ENCODE data around the gene RANBP1. TPM values are rescaled to one million over a fixed set of nuclear protein-coding genes. Genes with fewer than 3 reads are reported as not detected.
"Not testable (repeated sequence)": the region's sequence is repeated elsewhere in the genome, so short reads cannot be mapped to it uniquely, and the experiment has no call there.

RANBP1 gene
- 233 and 242 TPM in 2 replicates for total RNA-seq

DNA sequence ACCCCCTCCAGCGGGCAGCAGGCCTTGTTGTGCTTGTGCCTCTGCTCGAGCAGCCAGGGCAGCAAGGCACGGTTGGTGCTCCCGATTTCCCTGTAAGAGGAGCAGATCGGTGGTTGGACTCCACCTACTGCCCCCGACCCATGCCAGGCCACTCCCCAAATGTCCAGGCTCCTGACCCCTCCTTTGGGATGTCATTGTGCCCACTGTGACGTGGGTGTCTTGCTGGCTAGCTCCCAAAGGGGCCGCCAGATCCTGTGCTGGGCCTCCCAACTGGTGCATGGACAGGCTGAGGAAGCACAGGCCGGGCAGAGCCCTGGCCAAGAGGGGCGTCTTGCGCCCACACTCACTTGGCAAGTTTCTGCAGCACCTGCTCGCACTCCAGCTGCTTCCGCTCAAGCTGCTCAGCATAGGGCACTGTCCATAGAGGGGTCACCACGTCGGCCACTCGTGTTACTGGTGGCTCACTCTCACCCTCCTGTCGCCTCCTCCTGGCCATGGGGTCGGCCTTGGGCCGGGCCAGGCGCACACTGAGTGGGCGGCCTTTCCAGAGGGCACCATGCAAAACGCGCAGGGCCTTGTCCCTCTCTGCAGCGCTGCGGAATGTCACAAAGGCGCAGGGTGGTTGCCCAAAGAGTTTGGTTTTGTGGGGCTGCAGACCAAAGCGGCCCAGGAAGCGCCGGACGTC, at the start of gene RANBP1:
Gene RANBP1 (plus strand): TSS at position 414 of the 685 bp plus-strand sequence. CDS start 81 bp downstream, at position 495.
- intact Hi-C loops (cut with micrococcal nuclease) = loop anchor here (2.0 to 5.0 kb wide), 4 partner anchors 261 to 994 kb away; partner anchors contain the start of genes DGCR2, GNB1L, MED15 and PI4KA

DNA sequence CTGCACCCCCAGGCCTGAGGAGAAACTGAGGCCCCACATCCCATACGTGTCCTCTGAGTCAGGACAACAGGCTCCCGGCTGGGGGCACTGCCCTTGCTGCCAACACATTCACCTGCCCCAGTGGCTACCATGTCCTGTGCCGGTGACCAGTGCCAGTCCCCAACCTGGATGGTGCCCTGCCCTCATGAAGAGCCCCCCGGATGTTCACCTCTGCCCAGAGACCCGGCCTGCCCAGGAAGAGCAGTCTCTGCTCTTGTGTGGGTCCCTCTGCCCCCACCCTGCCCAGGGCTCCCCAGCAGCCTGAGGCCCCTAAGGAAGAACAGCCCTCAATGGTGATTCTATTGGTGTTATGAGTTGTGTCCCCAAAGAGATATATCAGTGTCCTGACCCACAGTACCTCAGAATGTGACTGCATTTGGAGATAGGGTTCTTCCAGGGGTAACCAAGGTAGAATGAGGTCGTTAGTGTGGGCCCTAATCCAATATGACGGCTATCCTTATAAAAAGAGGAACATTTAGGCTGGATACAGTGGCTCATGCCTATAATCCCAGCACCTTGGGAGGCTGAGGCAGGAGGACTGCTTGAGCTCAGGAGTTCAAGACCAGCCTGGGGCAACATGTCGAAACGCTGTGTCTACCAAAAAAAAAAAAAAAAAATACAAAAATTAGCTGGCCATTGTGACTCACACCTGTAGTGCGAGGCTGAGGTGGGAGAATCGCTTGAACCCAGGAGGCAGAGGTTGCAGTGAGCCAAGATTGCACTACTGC, 49.1 kb upstream of the RANBP1 start:
- intact Hi-C loops (cut with micrococcal nuclease) = no loop called here

DNA sequence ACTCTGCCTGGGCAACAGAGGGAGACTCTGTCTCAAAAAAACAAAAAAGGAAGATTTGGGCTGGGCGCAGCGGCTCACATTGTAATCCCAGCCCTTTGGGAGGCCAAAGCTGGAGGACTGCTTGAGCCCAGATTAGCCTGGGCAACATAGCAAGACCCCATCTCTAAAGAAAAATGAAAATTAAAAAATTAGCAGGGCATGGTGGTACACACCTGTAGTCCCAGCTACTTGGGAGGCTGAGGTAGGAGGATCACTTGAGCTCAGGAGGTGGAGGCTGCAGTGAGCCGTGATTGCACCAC, 48.6 kb upstream of the RANBP1 start:
- intact Hi-C loops (cut with micrococcal nuclease) = not testable (repeated sequence)

DNA sequence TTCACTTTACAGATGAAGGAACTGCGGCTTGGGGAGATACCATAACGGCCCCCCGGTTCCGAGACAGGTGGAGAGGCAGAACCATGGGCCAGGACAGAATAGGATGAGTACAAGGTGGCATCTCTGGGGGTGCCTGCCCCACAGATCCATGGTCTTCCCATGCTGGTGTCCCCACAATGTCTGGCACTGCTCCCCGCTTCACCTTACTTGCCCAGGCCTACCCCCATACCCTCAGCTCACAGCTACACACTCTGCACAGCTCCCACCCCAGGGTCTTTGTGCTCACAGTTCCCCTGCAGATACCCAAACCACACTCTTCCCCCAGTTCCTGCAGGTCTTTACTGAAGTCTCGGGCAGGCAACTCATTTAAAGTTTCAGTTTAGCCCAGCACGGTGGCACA, 47.3 kb upstream of the RANBP1 start:
- intact Hi-C loops (cut with micrococcal nuclease) = no loop called here

DNA sequence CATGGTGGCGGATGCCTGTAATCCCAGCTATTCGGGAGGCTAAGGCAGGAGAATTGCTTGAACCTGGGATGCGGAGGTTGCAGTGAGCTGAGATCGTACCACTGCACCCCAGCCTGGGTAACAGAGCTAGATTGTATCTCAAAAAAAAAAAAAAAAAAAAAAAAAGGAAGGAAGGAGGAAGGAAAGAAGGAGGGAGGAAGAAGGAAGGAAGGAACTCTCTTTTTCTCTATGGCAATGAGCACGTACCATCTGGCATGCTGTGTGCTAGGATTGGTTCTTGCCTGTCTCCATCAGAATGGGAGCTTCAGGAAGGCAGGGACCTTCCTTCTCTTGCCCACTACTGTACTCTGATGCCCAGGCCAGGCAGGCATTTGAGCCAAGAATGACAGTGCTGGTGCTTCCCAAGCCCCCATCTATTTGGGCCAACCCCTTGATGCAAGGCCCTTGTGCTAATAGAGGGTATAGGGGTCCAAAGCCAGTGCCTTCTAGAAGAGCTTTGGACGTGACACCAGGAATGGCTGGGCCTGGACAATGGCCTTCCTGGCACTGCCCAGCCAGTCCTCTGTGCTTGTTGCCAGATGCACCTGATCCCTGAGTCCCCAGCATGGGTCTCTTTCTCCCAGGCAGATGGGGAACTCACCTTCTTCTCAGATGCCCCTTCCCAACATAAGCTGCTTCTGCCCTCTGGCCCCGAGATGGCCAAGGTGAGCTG, 46.4 kb upstream of the RANBP1 start:
- intact Hi-C loops (cut with micrococcal nuclease) = no loop called here

DNA sequence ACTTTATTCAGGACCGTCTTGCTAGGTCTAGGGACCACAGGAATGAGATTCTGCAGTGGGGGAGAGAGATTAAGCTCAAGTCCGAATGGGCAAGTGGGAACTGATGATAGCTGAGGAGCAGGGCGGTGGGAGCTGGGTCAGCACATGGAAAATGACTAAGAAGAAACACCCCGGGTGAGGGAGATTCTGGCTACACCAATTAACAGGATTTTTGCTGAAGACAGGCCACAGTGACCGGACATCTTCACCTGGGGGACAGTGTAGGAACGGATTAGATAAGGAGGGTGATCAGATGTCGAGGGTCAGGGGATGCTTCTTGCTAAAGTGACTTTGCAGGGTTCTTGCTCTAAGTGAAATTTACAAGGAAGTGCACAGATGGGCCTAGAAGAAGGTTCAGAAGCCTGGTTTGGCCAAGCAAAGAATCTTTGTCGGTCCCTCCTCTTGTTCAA, 44.4 kb upstream of the RANBP1 start:
- intact Hi-C loops (cut with micrococcal nuclease) = no loop called here

DNA sequence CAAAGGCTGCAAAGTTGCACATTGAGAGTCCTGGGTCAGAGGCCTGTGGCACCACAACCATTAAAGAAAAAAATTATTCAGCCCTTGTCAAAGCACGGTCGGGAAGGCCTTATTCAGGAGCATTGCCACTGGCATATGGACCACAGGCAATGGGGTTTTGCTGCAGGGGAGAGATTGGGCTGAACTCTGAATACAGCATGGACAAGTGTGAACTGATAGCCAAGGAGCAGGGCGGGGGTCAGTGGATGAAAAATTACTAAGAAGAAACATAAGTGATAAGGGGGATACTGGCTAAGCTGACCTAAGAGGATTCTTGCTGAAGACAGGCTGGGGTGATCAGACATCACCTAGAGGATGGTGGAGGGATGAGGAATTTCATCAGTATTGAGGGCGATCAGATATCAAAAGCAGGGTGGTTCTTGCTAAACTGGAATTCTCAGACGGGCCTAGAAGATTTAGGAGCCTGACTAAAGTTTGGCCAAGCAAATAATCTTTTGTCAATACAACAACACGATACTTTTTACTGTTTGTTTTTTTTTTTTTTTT, 39.2 kb upstream of the RANBP1 start:
- intact Hi-C loops (cut with micrococcal nuclease) = no loop called here

DNA sequence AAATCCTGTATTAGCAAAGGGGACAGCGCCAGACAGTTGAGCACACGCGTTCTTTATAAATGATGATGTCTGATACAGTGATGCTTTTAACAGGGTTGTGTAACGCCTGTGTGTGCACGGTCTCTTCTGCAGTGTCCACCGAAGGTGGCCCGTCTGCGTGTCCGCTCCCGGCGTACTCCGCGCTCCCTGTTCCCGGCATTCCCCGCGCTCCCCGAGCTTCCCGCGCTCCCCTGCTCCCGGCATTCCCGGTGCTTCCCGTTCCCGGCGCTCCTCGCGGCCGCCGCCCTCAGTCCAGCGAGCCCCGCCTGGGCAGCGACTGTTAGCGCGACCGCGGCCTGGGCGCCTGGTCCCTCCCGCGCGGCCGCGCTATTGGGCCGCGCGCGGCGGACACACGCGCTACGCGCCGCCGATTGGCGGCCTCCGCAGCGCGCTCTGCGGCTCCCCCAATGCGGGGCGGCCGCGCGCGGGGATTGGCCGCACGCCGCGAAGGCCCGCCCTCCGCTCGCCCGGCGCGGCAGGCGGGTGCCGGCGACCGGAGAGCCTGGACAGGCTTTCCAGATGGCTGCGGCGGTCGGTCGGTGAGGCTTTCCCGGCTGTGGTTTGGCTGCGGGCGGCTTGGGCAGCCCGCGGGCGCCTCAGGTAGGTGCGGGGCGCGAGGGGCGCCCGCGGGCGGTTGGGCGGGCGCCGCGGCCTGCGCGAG, 36.0 kb upstream of the RANBP1 start, which contains the start of gene DGCR8:
Gene DGCR8 (plus strand): TSS at position 497 of the 700 bp plus-strand sequence. CDS start 5,723 bp downstream, outside the sequence.
- intact Hi-C loops (cut with micrococcal nuclease) = loop anchor here (1.0 to 5.0 kb wide), 5 partner anchors 20 to 63 kb away; partner anchors contain the start of genes TANGO2, TRMT2A and ZDHHC8

DNA sequence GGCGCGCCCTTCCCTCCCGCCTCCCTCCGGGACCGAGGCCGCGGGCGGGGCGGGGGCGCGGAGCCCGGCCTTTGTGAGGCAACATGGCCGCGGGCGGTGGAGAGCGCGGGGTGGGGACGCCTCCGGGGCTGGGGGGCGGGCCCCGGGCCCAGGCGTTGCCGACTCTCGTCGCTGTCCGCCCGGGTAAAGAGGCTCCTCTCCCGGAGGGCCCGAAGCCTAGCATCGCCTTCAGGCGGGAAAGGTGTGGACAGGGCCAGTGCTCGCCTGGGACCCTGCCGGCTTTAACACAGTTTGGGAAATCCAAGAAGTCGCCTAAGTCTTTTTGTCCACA, 35.5 kb upstream of the RANBP1 start:
- intact Hi-C loops (cut with micrococcal nuclease) = loop anchor here (1.0 to 5.0 kb wide), 5 partner anchors 20 to 63 kb away; partner anchors contain the start of genes TANGO2, TRMT2A and ZDHHC8

DNA sequence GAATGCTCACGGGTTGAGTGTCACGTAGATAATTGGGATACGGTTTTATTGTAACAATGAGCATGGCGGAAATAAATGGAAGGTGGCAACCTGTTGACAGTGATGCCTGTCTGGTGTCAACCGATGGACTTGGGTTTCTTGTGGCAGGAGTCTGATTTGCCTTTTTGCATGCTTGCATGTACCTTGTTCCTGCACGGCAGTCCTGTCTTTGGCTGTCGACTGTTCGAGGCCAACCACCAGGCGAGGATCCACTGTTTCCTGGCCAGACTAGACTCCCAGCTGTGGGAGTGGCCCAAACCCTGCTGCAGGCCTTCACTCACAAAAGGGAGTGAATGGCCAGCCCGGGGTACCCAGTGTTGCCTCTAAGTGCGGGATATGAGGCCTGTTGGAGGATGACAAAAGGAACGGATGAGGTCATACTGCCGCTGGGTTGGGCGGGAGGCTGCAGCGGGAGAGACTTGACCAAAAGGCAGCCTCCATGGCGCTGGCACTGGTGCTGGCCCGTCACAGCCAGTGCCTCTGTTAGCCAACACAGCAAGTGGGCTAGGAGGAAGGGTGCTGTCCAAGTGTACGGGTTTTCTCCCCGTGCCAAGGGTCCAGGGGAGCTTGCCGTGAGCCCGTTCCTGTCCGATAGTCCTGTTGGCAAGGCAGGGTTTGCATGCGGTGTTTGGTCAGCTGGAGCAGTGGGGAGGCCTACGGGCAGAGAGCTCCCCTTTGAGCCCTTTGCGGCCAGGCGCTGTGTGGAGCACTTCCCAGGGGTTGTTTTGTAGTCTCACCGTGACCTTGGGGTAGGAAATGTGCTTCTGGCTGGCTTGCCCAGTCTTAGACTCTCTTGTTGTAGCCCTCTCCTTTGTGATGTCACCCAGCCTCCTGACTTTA, 34.9 kb upstream of the RANBP1 start:
- intact Hi-C loops (cut with micrococcal nuclease) = loop anchor here (1.0 to 5.0 kb wide), 5 partner anchors 19 to 64 kb away; partner anchors contain the start of genes TANGO2, TRMT2A and ZDHHC8

DNA sequence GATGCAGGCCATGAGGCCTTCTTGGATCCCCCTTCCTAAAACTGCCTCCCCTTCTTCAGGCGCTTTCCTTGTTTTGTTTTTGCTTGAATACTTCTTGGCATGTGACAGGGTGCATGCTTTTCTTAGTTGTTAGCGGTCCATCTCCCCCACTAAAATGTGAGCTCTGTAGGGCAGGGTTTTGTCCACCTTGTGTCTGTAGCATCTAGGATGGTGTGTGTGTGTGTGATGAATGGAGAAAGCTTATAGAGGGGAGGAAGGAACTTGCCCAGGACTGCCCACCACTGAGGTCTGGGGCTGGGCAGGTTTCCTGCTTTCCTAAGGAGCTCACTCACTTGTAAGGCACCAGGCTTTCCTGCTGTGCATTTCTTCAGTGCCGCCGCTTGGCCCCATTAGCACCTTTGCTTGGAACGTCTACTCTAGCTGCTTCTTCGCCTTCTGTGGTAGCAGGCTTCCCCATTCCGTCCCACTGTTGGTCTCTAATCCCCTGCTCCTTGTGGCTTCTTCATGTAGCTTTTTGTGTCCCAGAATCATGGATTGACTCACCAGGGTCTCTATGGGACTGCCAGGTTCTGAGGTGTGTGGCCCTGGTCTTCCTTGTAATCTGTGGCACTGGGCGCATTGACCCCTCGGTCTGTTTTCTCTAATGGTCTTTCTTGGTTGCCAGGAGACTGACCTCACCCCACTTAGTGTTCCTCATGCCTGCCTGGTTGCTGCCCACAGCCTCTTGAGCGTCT, 32.6 kb upstream of the RANBP1 start:
- intact Hi-C loops (cut with micrococcal nuclease) = loop anchor here (5.0 kb wide), 1 partner anchor 49 kb away; the partner anchor contains the start of gene ZDHHC8

DNA sequence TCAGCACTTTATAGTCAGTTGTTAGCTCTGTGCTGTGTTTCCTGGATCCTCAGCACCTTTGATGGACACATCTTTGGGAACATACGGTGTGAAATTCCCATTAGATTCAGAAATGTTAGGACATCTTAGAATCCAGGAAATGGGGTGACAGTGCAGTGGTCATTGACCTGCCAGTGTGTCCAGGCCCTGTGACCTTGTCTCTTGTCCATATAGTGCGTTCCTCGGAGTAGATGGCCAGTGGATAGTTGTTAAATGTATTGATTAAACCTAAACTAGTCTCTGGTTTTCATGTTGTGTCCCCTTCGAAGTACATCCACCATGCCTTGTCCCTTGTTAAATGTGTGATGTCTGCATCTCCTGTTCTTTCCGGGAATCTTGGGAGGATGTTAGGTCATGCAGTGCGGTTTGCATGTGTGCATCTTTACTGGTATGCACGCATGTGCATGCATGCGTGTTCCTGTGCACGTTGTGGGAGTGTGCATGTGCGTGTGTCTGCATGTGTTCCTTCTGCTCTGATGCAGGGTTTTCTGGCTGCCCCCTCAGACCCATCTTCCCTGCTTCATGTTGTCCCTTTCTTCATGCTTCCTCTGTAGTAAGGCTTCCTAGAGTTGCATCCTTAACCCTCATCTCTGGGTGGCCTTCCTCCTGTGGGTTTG, 31.9 kb upstream of the RANBP1 start:
- intact Hi-C loops (cut with micrococcal nuclease) = loop anchor here (5.0 kb wide), 1 partner anchor 48 kb away; the partner anchor contains the start of gene ZDHHC8

DNA sequence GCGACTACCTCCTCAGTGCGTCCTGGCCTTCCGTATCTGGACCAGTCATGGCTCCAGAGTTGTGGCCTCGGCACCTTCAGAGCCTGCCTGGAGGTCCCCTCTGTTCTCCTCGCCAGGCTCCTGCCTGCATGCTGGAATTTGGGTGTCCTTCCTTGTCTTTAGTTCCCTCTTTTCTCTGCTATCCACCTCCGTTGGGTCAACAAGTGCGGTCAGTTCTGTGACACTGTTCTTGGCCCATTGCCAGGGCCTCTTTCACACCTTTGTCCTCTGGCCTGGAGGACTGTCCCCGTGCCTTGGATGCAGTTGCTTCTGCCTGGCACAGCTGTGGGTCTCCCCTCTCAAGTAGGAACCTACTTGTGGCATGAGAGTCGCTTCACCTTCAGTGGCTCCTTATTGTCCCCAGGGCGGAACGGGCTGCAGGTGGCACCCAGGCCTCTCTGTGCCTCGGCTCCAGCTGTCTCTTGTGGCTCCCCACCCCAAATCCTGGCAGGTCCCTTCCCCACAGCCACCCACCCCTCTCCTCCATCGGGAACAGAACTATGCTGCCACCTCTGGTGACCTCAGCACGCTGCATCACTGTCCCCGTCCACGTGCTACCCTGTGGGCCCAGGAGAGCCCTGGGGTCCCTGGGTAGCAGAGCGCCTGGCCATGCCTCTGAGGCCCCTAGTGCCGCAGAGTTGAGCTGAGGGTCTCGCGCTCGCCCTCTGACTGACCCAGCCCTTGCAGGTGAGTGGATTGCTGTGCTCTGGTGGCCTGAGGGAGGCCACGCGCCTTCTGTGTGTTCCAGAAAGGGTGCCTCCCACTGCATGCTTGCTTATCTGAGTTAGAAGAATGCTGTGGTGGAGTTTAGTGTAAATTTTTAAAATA, 31.1 kb upstream of the RANBP1 start:
- intact Hi-C loops (cut with micrococcal nuclease) = loop anchor here (5.0 kb wide), 1 partner anchor 48 kb away; the partner anchor contains the start of gene ZDHHC8

DNA sequence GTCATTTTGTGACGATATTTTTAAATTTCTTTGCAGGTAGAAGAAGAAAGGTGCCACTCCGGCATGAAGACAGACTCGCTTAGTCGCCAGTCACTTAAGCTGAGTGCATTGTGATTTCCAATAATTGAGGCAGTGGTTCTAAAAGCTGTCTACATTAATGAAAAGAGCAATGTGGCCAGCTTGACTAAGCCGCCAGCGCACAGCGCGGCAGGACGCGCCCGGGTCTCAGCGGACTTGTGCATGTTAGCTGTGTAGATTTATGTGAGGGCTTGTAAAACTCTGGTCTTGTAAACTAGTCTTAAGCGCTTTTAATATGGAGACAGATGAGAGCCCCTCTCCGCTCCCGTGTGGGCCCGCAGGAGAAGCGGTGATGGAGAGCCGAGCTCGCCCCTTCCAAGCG, 30.3 kb upstream of the RANBP1 start:
- intact Hi-C loops (cut with micrococcal nuclease) = no loop called here

DNA sequence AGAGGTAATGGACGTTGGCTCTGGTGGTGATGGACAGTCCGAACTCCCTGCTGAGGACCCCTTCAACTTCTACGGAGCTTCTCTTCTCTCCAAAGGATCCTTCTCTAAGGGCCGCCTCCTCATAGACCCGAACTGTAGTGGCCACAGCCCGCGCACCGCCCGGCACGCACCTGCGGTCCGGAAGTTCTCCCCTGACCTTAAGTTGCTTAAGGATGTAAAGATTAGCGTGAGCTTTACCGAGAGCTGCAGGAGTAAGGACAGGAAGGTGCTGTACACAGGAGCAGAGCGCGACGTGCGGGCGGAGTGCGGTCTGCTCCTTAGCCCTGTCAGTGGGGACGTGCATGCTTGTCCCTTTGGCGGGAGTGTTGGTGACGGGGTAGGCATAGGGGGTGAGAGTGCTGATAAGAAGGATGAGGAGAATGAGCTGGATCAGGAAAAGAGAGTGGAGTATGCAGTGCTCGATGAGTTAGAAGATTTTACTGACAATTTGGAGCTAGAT, 29.8 kb upstream of the RANBP1 start:
- intact Hi-C loops (cut with micrococcal nuclease) = no loop called here

DNA sequence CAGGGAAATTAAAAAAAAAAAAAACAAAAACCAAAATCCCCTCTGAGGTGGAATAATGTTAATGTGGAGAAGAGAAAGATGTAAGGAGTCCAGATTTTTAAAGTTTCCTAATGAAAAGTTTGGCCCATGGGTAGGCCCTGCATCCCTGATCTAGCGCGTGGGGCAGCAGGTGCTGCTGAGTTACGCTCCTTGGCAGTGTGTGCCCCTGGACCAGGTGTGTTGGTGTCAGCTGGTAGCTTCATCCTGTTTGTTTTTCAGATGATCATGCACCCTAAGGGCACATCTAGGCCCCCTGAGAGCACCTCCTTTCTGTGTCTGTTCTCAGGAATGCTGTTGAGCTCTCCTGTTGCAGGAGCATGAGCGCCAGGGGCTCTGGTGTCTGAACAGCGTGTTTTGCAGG, 29.1 kb upstream of the RANBP1 start:
- intact Hi-C loops (cut with micrococcal nuclease) = no loop called here
